GM18868 (cell line): ENCODE data around the gene PSMC3.

Source experiments
- ATAC-seq: cut with Tn5 transposase; IDR thresholded peaks from one replicate; pipeline ENCODE4 v1.9.1; 2021; ENCODE audit warnings: mild to moderate bottlenecking, moderate library complexity; ENCODE audit not compliant: unreplicated experiment

Gene PSMC3

GRCh38 chr11:47377571-47378009 is 48.6 kb downstream of the PSMC3 start:
- no peak for ATAC-seq

DNA sequence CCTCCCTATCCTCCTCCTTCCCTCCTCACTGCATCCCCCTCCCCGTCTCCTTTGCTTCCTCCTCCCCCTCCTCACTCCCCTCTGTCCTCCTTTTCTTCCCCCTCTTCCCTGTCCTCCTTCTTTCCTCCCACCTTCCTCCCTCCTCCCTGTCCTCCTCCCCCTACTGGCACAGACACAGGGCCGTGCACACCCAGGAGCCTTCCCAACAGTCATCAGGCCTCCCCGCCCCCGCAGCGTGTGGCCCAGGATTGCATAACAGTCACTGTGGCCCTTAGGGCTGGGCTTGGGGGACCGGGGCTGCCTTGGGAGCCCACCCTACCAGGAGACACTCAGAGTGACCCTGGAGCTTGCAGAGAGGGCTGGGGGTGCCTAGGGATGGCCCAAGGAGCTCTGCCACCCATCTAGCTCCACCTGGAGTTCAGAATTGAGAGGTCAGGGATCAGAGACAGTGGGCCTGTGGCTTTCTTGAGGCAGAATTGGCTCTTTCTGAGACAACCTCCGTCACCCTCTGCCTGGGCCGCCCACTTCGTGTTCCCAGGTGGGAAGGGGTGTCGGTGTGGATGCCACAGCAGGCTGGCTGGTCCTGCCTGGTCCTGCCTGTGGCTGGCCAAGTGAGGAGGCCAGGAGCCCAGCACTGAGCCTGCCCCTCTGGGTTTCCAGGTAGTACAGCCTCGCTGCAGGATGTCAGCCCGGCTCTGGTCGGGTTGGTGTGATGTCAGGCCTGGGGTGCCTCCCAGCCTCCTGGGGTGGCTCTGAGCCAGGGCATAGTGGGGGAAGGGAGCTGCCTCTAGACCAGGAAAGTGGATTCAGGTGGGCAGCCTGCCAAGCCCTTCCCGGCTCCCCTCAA is 49.5 kb downstream of the PSMC3 start:
- ATAC-seq, result peak; percentile 30

DNA sequence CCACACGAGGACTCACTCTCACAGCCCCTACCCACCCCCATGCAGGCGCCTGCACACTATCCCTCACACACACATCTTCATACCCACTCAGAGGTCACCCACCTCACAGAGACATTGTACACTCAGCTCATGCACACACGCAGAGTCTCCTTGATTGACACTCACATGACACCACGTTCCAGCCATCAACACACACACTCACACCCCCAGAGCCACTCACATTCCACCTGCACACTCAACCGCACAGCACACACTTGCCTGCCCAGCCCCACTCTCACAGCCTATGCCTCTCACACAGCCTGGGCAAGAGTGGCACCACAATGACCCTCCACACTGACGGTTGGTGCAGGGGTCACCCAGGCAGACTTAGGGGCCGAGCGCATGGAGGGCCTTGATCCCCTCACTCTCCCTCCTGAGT is 50.1 kb downstream of the PSMC3 start:
- ATAC-seq, result no peak

- ATAC-seq, result no peak
Measured at GRCh38 chr11:47375546-47376085, 50.6 kb downstream of the PSMC3 start.

DNA sequence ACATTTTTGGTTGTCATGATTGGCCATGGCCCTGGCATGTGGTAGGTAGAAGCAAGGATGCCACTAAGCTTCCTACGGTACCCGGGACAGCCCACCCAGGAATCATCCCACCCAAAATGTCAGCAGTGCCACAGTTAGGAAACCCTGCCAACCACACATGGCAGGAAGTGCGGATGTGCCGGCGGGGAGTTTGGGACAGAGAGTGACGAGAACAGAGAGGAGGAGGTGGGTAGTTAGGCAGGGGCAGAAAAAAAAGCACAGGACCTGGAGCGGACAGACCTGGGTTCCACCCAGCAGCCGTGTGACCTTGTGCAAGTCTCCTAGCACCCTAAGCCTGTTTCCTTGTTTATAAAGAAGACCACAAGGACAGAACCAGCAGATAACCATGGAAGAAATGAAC is 51.2 kb downstream of the PSMC3 start:
- ATAC-seq, result no peak

DNA sequence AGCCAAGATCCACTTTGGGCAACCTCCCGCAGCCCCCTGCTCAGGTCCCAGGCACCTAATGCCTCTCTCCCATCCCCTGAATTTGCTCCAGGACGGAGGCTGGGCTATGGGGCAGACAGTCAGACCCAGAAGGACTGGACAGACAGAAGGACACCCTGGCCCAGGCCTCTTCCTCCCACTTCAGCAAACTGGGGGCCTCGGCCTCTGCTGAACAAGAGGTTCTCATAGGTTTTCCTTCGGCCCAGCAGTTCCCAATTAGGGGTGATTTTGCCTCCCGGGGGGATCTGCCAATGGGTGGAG is 51.6 kb downstream of the PSMC3 start:
- ATAC-seq, result no peak

- ATAC-seq, result peak; percentile 35
Measured at GRCh38 chr11:47373876-47374719, 52.1 kb downstream of the PSMC3 start.

- ATAC-seq, result no peak
Measured at GRCh38 chr11:47372422-47372821, 53.8 kb downstream of the PSMC3 start.

DNA sequence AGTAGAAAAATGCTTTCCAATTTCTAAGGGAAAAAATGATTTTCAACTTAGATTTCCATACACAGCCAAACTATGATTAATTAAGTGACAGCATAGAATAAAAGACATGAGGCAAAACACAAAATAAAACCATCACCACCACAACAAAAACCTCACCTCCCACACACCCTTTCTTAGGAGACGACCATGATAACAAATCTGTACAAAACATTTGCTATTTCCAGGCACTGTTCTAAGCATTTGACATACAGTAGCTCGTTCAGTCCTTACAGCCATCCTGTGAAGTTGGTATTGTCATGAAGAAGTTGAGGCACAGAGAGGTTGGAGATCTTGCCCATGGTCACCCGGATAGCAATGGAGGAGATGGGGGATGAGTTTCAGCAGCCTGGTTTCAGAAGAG is 56.6 kb downstream of the PSMC3 start:
- no peak for ATAC-seq
